MV-4-11 (cell line): ENCODE data around the gene TUBB2B.

Experiments
- DNase-seq: peaks from one replicate; lab custom pipeline; 2025; lab: John Stamatoyannopoulos, UW

The TUBB2B gene

GRCh38 chr6:3227363-3228045 is at the start of gene TUBB2B:
TSS of gene TUBB2B (minus strand) at chr6:3227653. CDS start at chr6:3227543, 110 bp downstream.
- no peak for DNase-seq

DNA sequence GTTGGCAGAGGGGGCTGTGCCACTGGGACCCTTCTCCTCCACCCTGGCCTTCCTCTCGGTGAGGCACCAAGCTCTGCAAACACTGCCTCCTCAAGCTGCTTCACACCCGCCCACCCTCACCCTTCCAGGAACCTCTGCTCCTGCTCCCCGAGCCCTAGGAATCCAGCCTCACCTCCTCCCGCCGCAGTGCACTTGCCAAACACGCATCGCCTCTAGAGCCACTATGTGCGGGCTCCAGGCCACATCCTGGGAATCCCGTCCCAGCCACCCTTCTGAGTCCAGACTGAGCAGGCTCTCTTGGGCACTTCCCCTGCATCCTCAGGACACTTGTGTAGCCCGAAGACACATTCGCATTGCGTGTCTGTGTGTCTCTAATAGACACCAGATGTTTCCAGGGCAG is 49.8 kb upstream of the TUBB2B start:
- DNase-seq = no peak

GRCh38 chr6:3276174-3277167 is 49.0 kb upstream of the TUBB2B start:
- no peak for DNase-seq

GRCh38 chr6:3273707-3274521 is 46.5 kb upstream of the TUBB2B start:
- DNase-seq = no peak

DNA sequence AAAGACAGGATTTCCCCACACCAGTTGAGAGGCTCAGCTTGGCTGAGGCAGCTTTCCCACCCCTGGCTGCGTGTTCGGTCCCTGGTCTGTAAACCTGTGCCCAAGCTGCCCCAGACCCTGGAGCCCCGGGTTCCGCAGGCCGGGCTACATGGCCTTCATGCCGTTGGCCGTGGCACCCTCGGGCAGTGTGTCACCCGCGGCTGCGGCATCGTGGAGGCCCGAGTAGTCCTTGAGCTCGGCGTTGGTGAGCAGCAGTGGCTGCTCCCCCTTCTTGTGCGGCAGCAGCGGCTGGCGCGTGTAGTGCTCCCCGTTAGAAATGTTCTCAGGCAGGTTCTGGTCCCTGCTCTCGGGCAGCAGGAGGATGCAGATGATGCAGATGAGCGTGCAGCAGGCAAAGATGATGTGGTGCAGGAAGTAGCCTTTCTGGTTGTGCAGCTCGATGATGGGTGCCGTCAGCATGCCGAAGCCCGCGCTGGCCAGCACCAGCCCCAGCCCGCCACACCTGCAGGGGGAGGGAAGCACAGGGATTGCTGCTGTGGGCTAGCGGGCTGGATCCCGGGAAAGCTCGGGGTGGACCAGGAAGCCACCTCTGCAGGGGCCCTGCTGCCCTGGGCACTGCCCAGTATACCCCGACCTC is 45.6 kb upstream of the TUBB2B start:
- no peak for DNase-seq

GRCh38 chr6:3271756-3272155 is 44.3 kb upstream of the TUBB2B start:
- no peak for DNase-seq

- no peak for DNase-seq
These were observed 42.8 kb upstream of the TUBB2B start for GRCh38 chr6:3270258-3270657.

- no peak for DNase-seq
These were observed 42.0 kb upstream of the TUBB2B start for GRCh38 chr6:3269281-3269975.

DNA sequence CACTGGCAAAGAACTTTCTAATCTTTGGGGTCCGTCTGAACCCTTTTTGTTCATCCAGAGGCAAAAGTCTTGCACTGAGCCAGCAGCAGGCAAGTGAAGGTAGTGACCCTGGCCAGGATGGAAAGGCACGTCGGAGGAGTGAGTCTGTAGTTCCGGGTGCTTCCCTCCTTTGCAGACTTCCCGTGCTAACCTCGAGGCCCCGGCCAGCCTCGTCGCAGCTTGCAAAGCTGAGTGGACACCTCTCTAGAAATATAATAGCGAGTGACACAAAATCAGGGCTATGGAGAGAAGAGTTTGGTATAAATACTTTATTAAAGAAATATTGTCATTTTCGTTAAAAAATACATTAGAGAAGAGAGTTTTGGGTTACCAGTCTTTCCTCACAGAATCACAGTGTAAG is 41.2 kb upstream of the TUBB2B start:
- no peak for DNase-seq

GRCh38 chr6:3267162-3267561 is 39.7 kb upstream of the TUBB2B start:
- no peak for DNase-seq

DNA sequence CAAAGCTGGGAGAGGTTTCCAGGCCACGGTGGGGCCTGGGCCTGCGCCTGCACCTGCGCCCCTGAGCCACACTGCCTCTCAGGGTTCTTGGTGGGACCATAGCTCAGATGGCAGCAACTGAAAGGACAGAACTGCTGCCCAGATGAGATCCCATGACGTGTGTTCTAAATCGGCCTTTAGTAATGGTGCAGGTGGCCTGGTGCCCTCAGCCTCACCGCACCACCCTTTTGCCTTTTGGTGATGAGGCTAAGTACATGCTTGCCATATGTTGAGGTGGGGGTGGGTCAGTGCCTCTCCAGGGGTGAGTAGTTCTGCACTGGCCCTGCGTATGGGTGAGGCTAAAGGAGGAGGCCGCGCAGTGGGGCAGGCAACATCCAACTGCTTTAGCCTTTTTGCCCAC is 38.7 kb upstream of the TUBB2B start:
- DNase-seq = no peak

DNA sequence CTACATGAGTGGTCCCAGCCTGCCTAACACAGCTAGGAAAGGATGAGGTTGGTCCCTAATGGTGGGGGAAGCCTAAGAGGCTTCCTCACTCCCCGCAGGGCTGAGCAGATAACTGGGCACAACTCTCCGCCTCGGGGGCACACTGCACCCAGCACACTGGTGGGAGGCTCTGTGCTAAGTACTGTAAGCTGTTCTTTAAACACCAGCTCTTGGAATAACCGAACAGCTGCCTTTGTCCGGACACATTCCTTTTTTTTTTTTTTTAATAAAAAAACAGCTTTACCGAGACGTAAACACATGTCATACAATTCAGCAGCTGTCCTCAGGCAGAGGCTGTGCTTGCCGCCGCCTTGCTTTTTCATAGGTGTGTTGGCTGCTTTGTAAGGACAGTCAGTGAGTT is 38.2 kb upstream of the TUBB2B start:
- DNase-seq = no peak

- no peak for DNase-seq
These were observed 36.9 kb upstream of the TUBB2B start for GRCh38 chr6:3264356-3264755.

- no peak for DNase-seq
These were observed 35.6 kb upstream of the TUBB2B start for GRCh38 chr6:3263096-3263495.

DNA sequence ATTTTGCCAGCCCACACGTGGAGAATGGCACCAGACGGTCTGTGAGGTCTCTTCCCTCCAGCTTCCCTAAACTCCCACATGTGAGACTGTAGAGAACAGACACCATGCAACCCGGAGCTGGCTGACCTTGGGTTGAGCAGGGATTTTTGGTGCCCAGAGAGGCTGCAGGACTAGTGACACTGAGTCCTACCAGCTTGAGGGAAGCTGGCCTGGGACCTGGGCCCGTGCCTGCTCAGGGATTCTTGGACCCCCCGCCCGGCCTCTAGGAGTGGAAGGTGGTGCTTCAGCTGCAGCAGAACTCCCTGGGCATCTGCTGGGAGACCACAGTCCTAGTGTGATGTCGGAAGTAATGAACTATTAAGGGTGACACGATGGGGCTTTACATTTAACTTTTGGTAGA is 34.5 kb upstream of the TUBB2B start:
- DNase-seq = no peak

DNA sequence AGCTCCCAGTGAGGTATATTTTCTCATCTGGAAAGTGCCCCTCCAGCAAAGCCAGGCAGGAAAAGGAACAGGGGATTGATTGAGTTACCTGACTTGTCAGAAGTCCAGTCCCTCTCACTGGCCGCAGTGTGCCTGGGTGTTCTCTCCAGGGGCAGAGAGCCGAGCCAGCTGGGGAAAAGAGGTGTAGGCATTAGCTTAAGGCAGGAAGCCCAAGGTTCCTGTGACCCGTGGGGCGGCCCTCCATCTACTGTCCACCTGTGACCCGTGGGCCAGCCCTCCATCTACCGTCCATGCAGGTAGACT is 34.0 kb upstream of the TUBB2B start:
- no peak for DNase-seq

GRCh38 chr6:3260772-3261517 is 33.5 kb upstream of the TUBB2B start:
- no peak for DNase-seq

DNA sequence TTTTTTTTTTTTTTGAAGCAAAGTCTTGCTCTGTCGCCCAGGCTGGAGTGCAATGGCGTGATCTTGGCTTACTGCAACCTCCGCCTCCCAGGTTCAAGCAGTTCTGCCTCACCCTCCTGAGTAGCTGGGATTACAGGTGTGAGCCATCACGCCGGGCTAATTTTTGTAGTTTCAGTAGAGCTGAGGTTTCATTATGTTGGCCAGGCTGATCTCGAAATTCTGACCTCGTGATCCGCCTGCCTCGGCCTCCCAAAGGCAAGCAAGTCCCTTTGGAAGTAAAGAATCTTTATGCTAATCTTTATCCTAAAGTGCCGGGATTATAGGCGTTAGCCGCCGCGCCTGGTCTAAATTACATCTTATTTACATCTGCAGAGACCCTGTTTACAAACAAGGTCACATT is 32.8 kb upstream of the TUBB2B start:
- no peak for DNase-seq

DNA sequence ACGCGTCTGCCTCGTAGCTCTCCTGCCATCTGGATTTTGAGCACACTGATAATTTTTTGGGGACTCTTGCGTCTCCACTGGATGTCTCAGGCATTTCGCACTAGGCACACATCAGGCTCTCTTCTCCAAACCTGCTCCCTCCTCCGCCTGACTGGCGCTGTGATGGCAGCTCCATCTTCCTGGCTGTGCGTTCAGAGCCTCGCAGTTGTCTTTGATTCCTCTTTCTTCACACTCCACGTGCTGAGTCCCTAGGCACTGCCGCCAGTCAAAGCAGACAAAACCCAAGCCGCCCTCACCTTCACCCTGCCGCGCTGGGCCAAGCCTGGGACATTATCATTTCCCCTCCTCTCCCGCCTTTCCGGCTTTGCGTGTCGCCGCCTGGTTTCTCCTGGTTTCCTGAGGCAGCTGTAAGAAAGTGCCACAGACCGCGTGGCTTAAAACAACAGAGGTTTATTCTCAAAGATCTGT is 32.1 kb upstream of the TUBB2B start:
- DNase-seq = peak; percentile 36

DNA sequence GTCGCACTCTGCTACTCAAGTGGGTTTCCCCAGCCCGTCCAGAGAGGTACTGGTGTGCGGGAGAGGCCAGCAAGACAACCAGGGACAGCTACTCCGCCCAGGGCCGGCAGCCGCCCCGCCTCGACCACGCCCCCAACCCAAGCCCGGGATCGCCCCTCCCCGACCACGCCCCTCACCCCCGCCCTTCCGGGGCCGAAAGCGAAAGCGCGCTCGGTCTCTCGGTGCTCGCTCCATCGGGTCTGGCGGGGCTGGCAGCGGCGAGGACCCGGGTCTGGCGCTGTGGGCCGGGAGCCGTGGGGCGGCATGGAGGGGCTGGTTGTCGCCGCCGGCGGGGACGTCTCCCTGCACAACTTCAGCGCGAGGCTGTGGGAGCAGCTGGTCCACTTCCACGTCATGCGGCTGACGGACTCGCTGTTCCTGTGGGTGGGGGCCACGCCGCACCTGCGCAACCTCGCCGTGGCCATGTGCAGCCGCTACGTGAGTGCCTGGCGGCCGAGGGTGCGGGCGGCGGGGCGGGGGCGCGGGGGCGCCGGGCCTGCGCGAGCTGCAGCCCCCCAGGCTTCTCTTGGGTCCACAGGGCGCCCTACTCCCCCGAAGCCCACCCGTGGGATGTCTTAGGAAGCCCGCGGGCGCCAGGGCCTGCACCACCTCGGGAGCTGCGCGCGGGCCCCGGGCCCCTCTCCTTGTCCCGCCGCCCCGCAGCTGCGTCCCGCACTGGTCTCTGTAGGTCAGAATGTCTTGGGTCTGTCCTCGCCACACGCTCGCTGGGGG is 31.5 kb upstream of the TUBB2B start, which contains the start of gene PSMG4:
Gene PSMG4 (plus strand): TSS at position 228 of the 771 bp plus-strand sequence. CDS start 76 bp downstream, at position 304.
- peak; percentile 67 for DNase-seq
